Measurements from ENCODE around the gene YY1AP1.
"Not testable (repeated sequence)": the region's sequence is repeated elsewhere in the genome, so short reads cannot be mapped to it uniquely, and the experiment has no call there.

YY1AP1 gene

GRCh38 chr1:155712636-155713035 is 24.1 kb upstream of the YY1AP1 start:
- H3K36me3 ChIP-seq (ENCODE audit: control insufficient read depth, insufficient read depth, low read length): peaks cover 69% of the 10 kb centered on the region
- not testable (repeated sequence) for H3K4me3 ChIP-seq (ENCODE audit: extremely low read depth, insufficient read depth, low read length, poor library complexity, severe bottlenecking); H3K4me1 ChIP-seq (ENCODE audit: control insufficient read depth, insufficient read depth, low read length, poor library complexity, severe bottlenecking); H3K27ac ChIP-seq (ENCODE audit: low read depth, low read length, severe bottlenecking); H3K9me3 ChIP-seq (ENCODE audit: control insufficient read depth, low read length)
- WGBS, 2 experiments (ENCODE audit: insufficient coverage in 2 of 2): 80 to 100% methylated on average over 1 to 2 of the region's 3 CpGs

- not testable (repeated sequence) for H3K4me3 ChIP-seq (ENCODE audit: extremely low read depth, insufficient read depth, low read length, poor library complexity, severe bottlenecking); H3K9me3 ChIP-seq (ENCODE audit: control insufficient read depth, low read length); H3K27ac ChIP-seq (ENCODE audit: low read depth, low read length, severe bottlenecking); H3K4me1 ChIP-seq (ENCODE audit: control insufficient read depth, insufficient read depth, low read length, poor library complexity, severe bottlenecking)
- WGBS, 2 experiments (ENCODE audit: insufficient coverage in 2 of 2): no CpG with 5 or more reads among the region's 3 CpGs
- peaks cover 60% of the 10 kb centered on the region for H3K36me3 ChIP-seq (ENCODE audit: control insufficient read depth, insufficient read depth, low read length)
These were observed 22.9 kb upstream of the YY1AP1 start for GRCh38 chr1:155711457-155711856.

- Histone ChIP-seq H3K9me3 (ENCODE audit: control insufficient read depth, low read length) (peaks cover 3% of the 10 kb centered on the region), H3K36me3 (ENCODE audit: control insufficient read depth, insufficient read depth, low read length) (peaks cover 40% of the 10 kb centered on the region), H3K27ac (ENCODE audit: low read depth, low read length, severe bottlenecking) (no peak overlapping the region), H3K4me3 (ENCODE audit: extremely low read depth, insufficient read depth, low read length, poor library complexity, severe bottlenecking) (no peak overlapping the region), H3K4me1 (ENCODE audit: control insufficient read depth, insufficient read depth, low read length, poor library complexity, severe bottlenecking) (no peaks in the 10 kb centered on the region)
- no CpG with 5 or more reads among the region's 3 CpGs for WGBS, 2 experiments (ENCODE audit: insufficient coverage in 2 of 2)
These were observed 20.8 kb upstream of the YY1AP1 start for GRCh38 chr1:155709391-155709790.

GRCh38 chr1:155706139-155706538 is 17.6 kb upstream of the YY1AP1 start:
- H3K4me1 ChIP-seq (ENCODE audit: control insufficient read depth, insufficient read depth, low read length, poor library complexity, severe bottlenecking): no peaks in the 10 kb centered on the region
- no peak overlapping the region for H3K4me3 ChIP-seq (ENCODE audit: extremely low read depth, insufficient read depth, low read length, poor library complexity, severe bottlenecking)
- H3K36me3 ChIP-seq (ENCODE audit: control insufficient read depth, insufficient read depth, low read length): peaks cover 16% of the 10 kb centered on the region
- 100% methylated on average over 2 to 4 of the region's 5 CpGs for WGBS, 2 experiments (ENCODE audit: insufficient coverage in 2 of 2)
- H3K9me3 ChIP-seq (ENCODE audit: control insufficient read depth, low read length): peaks cover 3% of the 10 kb centered on the region
- no peak overlapping the region for H3K27ac ChIP-seq (ENCODE audit: low read depth, low read length, severe bottlenecking)

GRCh38 chr1:155704414-155704813 is 15.8 kb upstream of the YY1AP1 start:
- peaks cover 12% of the 10 kb centered on the region for H3K36me3 ChIP-seq (ENCODE audit: control insufficient read depth, insufficient read depth, low read length)
- WGBS, 2 experiments (ENCODE audit: insufficient coverage in 2 of 2): 83 to 95% methylated on average over 1 to 3 of the region's 5 CpGs
- not testable (repeated sequence) for H3K4me1 ChIP-seq (ENCODE audit: control insufficient read depth, insufficient read depth, low read length, poor library complexity, severe bottlenecking); H3K27ac ChIP-seq (ENCODE audit: low read depth, low read length, severe bottlenecking); H3K4me3 ChIP-seq (ENCODE audit: extremely low read depth, insufficient read depth, low read length, poor library complexity, severe bottlenecking); H3K9me3 ChIP-seq (ENCODE audit: control insufficient read depth, low read length)

GRCh38 chr1:155703216-155703615 is 14.6 kb upstream of the YY1AP1 start:
- Histone ChIP-seq H3K4me1 (ENCODE audit: control insufficient read depth, insufficient read depth, low read length, poor library complexity, severe bottlenecking) (peaks cover 11% of the 10 kb centered on the region), H3K27ac (ENCODE audit: low read depth, low read length, severe bottlenecking) (no peak overlapping the region), H3K4me3 (ENCODE audit: extremely low read depth, insufficient read depth, low read length, poor library complexity, severe bottlenecking) (no peak overlapping the region), H3K9me3 (ENCODE audit: control insufficient read depth, low read length) (peaks cover 3% of the 10 kb centered on the region), H3K36me3 (ENCODE audit: control insufficient read depth, insufficient read depth, low read length) (peaks cover 2% of the 10 kb centered on the region)
- 100% methylated on average over 4 to 6 of the region's 6 CpGs for WGBS, 2 experiments (ENCODE audit: insufficient coverage in 2 of 2)

- Histone ChIP-seq H3K9me3 (ENCODE audit: control insufficient read depth, low read length) (peaks cover 11% of the 10 kb centered on the region), H3K4me1 (ENCODE audit: control insufficient read depth, insufficient read depth, low read length, poor library complexity, severe bottlenecking) (peaks cover 11% of the 10 kb centered on the region)
- H3K4me3 ChIP-seq (ENCODE audit: extremely low read depth, insufficient read depth, low read length, poor library complexity, severe bottlenecking); H3K27ac ChIP-seq (ENCODE audit: low read depth, low read length, severe bottlenecking); H3K36me3 ChIP-seq (ENCODE audit: control insufficient read depth, insufficient read depth, low read length): not testable (repeated sequence)
- WGBS, 2 experiments (ENCODE audit: insufficient coverage in 2 of 2): no CpG with 5 or more reads among the region's 2 CpGs
These were observed 13.1 kb upstream of the YY1AP1 start for GRCh38 chr1:155701675-155702074.

- WGBS, 2 experiments (ENCODE audit: insufficient coverage in 2 of 2): 86 to 95% methylated on average over 3 to 4 of the region's 4 CpGs
- peaks cover 23% of the 10 kb centered on the region for H3K9me3 ChIP-seq (ENCODE audit: control insufficient read depth, low read length)
- not testable (repeated sequence) for H3K4me3 ChIP-seq (ENCODE audit: extremely low read depth, insufficient read depth, low read length, poor library complexity, severe bottlenecking)
- peak overlapping the region; percentile 10 for H3K27ac ChIP-seq (ENCODE audit: low read depth, low read length, severe bottlenecking)
- H3K36me3 ChIP-seq (ENCODE audit: control insufficient read depth, insufficient read depth, low read length): peaks cover 21% of the 10 kb centered on the region
- peaks cover 11% of the 10 kb centered on the region for H3K4me1 ChIP-seq (ENCODE audit: control insufficient read depth, insufficient read depth, low read length, poor library complexity, severe bottlenecking)
These were observed 10.5 kb upstream of the YY1AP1 start for GRCh38 chr1:155699062-155699461.

- H3K27ac ChIP-seq (ENCODE audit: low read depth, low read length, severe bottlenecking): peak overlapping the region; percentile 10
- peaks cover 27% of the 10 kb centered on the region for H3K36me3 ChIP-seq (ENCODE audit: control insufficient read depth, insufficient read depth, low read length)
- no peak overlapping the region for H3K4me3 ChIP-seq (ENCODE audit: extremely low read depth, insufficient read depth, low read length, poor library complexity, severe bottlenecking)
- peaks cover 11% of the 10 kb centered on the region for H3K4me1 ChIP-seq (ENCODE audit: control insufficient read depth, insufficient read depth, low read length, poor library complexity, severe bottlenecking)
- 93 to 96% methylated on average over 9 to 11 of the region's 13 CpGs for WGBS, 2 experiments (ENCODE audit: insufficient coverage in 2 of 2)
- peaks cover 23% of the 10 kb centered on the region for H3K9me3 ChIP-seq (ENCODE audit: control insufficient read depth, low read length)
These were observed 9.9 kb upstream of the YY1AP1 start for GRCh38 chr1:155698382-155699038.

- not testable (repeated sequence) for H3K4me3 ChIP-seq (ENCODE audit: extremely low read depth, insufficient read depth, low read length, poor library complexity, severe bottlenecking); H3K27ac ChIP-seq (ENCODE audit: low read depth, low read length, severe bottlenecking)
- 91 to 98% methylated on average over 10 of the region's 11 CpGs for WGBS, 2 experiments (ENCODE audit: insufficient coverage in 2 of 2)
- Histone ChIP-seq H3K36me3 (ENCODE audit: control insufficient read depth, insufficient read depth, low read length) (peaks cover 36% of the 10 kb centered on the region), H3K9me3 (ENCODE audit: control insufficient read depth, low read length) (peaks cover 27% of the 10 kb centered on the region), H3K4me1 (ENCODE audit: control insufficient read depth, insufficient read depth, low read length, poor library complexity, severe bottlenecking) (peaks cover 11% of the 10 kb centered on the region)
These were observed 9.0 kb upstream of the YY1AP1 start for GRCh38 chr1:155697616-155698015.

GRCh38 chr1:155697046-155697445 is 8.5 kb upstream of the YY1AP1 start:
- Histone ChIP-seq H3K9me3 (ENCODE audit: control insufficient read depth, low read length) (peaks cover 33% of the 10 kb centered on the region), H3K4me3 (ENCODE audit: extremely low read depth, insufficient read depth, low read length, poor library complexity, severe bottlenecking) (no peak overlapping the region), H3K27ac (ENCODE audit: low read depth, low read length, severe bottlenecking) (no peak overlapping the region), H3K36me3 (ENCODE audit: control insufficient read depth, insufficient read depth, low read length) (peaks cover 41% of the 10 kb centered on the region), H3K4me1 (ENCODE audit: control insufficient read depth, insufficient read depth, low read length, poor library complexity, severe bottlenecking) (peaks cover 11% of the 10 kb centered on the region)
- WGBS, 2 experiments (ENCODE audit: insufficient coverage in 2 of 2): 97 to 100% methylated on average over 2 to 9 of the region's 10 CpGs
